ACHN (cell line): Measurements from ENCODE around the gene SLC35F3.
"Not testable (repeated sequence)": the region's sequence is repeated elsewhere in the genome, so short reads cannot be mapped to it uniquely, and the experiment has no call there.

Source experiments
- DNase-seq: peaks from one replicate; pipeline ENCODE4 v3.0.0-alpha.2; 2015
- in situ Hi-C: cut with HindIII; loops from 2 replicates; pipeline ENCODE4 v1.10.0; 2017; ENCODE audit warnings: low sequenced_read_pairs, low pct_ligation_motif_present, low pct_unique_long_range_greater_than_20kb

The SLC35F3 gene

GRCh38 chr1:234336359-234336758, 431.9 kb downstream of the SLC35F3 start:
- in situ Hi-C loops: no loop called here
- DNase-seq: no peak

- in situ Hi-C loops: no loop called here
- DNase-seq: no peak
Observed at GRCh38 chr1:234337233-234337632, 432.8 kb downstream of the SLC35F3 start.

- in situ Hi-C loops: no loop called here
- no peak for DNase-seq
Observed at GRCh38 chr1:234340528-234340927, 436.1 kb downstream of the SLC35F3 start.

- in situ Hi-C loops: no loop called here
- no peak for DNase-seq
Observed at GRCh38 chr1:234342774-234343173, 438.3 kb downstream of the SLC35F3 start.

DNA sequence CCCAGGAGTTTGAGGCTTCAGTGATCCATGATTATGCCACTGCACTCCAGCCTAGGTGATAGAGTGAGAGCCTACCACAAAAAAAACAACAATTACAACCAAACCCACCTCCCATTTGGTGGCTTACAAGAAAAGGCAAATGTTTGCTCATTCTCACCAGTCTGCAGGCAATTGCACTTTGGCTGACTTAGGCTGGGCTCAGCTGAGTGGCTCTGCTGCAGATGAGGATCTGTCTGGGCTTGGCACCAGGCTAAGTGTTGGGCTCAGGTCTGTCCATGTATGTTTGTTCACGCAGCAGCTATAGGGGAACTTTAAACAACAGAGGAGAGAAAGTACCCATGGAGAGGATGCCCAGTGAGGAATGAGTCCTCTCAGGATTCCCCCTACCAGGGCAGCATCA, 440.8 kb downstream of the SLC35F3 start:
- in situ Hi-C loops: no loop called here
- DNase-seq: no peak

DNA sequence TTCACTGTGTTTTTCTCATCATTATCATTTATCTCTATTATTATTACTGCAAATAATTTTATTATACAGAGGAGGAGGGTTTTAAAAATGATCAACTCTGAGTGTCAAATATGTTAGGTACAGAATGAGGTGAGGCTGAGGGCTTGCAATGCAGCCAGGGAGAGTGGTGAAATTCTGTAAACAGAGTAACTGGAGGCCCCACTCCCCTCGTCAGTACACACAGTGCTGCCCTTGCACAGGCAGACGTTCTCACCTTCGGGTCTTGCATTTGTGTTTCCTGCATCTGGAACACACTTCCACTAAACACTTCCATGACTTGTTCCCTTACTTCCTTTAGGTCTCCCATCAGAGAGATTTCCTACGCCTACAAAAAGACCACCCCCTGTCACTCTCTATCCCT, 444.5 kb downstream of the SLC35F3 start:
- no peak for DNase-seq
- in situ Hi-C loops: no loop called here

DNA sequence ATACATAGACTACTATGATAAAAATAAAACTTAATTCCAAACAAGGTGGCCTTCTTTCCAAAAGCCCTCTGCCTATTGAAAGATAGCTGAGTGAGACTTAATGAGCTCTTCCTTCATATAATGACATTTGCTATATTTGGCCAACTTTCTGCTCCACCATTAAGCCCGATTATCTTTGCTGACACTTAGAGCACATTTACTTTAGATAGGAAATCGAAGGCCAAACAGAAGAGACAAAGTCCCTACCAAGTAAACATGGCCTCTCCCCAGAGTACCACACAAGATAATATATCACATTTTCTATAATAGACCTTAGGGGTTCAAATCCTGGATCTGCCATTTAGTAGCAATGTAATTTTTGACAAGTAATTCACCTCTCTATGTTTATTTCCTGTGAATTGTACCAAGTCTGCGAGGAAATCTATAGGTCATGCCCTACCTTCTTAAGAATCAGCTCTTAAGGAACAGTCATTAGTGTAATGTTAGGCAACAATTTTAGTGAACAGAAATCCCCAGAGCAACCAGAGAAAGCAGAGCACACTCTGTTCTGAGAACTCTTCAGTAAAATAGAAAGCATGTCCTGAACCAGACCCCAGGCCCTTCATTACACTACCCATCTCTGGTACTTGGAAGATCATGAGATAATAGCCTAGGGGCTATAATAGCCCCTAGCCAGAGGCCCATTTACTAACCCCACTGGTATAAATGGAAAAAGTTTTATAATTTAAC, 451.5 kb downstream of the SLC35F3 start:
- in situ Hi-C loops: no loop called here
- no peak for DNase-seq

GRCh38 chr1:234356615-234357269, 452.3 kb downstream of the SLC35F3 start:
- peak; percentile 53 for DNase-seq
- in situ Hi-C loops: not testable (repeated sequence)

DNA sequence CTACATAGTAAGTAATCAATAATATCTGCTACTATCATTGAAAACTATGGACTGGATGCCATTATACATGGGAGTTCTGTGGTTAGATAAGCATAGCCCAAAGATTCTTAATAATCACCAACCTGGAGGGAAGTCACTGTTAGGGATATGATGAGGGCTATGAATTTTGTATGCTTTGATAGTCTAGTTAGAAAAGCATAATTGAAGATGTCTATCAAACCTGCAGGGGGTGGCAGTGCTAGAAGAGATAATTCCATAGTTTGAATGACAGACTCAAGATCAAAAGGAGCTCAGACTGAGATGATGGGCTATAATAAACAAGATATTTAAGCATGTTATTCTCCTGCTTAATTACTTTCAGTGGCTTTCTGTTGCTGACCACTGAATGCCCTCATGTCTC, 453.4 kb downstream of the SLC35F3 start:
- DNase-seq: no peak
- in situ Hi-C loops: no loop called here

GRCh38 chr1:234361102-234361603, 456.7 kb downstream of the SLC35F3 start:
- DNase-seq: no peak
- in situ Hi-C loops: no loop called here

DNA sequence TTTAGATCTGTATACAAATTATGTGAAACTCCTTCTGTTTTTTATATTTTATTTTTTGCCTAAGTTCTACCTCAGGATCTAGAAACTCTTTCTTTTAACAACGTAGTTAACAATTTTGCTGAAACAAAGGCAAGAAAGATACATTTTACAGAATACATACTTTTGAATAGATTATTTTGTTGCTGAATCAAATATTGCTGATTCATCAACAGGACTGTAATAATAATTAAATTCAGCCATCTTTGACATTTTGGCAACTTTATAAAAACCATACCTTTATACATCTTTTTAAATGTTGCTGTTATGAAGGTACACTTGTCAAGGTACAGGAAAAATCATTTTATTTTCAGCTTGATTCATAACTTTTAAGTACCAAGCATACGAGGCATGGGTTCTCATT, 458.1 kb downstream of the SLC35F3 start:
- no peak for DNase-seq
- in situ Hi-C loops: no loop called here

GRCh38 chr1:234368320-234369032, 464.0 kb downstream of the SLC35F3 start:
- in situ Hi-C loops: no loop called here
- no peak for DNase-seq

DNA sequence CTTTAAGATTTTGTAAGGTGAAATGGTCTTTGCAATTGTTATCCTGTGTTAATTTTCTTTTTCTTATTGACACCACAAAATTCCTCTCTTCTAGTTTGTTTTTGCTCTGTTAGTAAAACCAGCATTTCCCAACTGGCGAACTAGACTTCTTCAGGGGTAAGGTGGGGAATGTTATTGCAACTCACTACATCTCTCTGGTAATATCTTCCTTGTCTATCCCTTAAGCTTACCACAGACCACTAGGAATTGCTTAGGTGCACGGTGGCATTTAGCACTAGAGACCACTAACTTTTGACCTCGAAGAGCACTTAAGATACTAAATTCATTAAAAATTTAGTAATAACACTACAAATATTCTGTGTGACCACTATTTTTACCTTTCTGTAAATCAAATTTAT, 464.6 kb downstream of the SLC35F3 start:
- in situ Hi-C loops: no loop called here
- no peak for DNase-seq

- DNase-seq: no peak
- in situ Hi-C loops: no loop called here
Observed at GRCh38 chr1:234369784-234370183, 465.3 kb downstream of the SLC35F3 start.

DNA sequence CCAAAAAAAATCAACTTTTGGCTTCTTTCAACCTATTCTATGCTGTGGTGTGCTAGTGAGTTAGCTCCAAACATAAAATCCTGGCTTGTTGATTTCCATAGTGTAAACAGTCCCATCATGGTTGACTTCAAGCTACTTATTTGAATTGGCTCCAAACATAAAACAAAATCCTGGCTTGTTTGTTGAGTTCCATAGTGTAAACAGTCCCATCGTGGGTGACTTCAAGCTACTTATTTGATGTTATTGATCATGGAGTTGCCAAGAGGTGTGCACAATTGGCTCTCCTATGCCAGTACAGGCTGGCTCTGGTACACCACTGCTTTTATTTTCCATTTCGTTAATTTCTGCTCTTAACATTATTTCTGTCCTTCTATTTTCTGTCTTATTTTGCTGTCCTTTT, 466.9 kb downstream of the SLC35F3 start:
- DNase-seq: no peak
- in situ Hi-C loops: no loop called here

- DNase-seq: no peak
- in situ Hi-C loops: no loop called here
Observed at GRCh38 chr1:234372011-234372757, 467.7 kb downstream of the SLC35F3 start.

DNA sequence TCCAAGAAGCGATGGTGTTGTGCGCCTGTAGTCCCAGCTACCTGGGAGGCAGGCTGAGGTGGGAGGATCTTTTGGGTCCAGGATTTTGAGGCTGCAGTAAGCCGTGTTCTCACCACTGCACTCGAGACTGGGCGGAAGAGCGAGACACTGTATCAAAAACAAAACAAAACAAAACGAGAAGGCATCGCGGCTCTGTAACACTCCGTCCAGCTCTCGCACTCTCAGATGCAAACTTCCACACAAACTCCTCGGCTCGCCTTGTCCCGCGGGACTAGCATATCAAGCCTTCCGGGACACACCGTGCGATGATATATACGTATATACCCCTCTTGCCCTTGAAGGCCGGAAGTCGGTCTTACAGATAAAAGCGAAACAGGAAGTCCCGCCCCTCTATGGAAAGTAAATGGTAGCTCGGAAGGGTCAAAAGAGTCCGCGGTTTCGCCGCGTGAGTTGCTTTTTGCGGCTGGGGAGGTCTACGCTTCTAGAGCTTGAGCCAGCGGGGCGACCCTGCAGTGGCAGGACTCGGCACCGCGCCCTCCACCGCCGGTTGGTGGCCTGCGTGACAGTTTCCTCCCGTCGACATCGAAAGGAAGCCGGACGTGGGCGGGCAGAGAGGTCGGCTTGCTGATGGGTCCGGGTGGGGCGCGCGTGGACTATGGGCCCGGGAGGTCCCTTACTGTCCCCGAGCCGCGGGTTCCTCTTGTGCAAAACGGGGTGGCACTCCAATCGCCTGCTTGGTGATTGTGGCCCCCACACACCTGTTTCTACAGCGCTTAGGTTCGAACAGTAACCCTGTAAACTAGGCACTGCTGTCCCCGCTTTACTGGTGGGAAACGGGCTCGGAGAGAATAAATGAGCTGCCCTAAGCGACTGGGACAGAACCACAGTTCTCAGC, 468.8 kb downstream of the SLC35F3 start, which contains the start of gene COA6:
TSS of gene COA6 (plus strand) at position 393 of the 895 bp plus-strand sequence. CDS start at position 404, 11 bp downstream.
- DNase-seq: peak; percentile 98
- in situ Hi-C loops: no loop called here

DNA sequence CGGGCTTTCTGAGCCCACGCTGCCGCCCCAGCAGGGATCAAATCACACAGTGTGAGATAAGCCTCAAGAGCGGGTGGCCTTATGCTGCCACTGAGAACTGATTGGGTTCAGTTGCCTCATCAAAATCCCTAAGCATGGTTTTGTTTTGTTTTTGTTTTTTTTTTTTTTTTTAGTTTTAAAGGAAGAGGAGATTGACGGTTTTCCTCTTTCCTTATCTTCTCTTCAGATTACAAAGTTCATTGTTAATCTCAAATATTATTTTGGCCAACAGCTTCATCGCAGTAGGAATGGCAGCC, 469.4 kb downstream of the SLC35F3 start:
- in situ Hi-C loops: no loop called here
- no peak for DNase-seq
